Measurements from ENCODE around the gene ULK2. TPM values are rescaled to one million over a fixed set of nuclear protein-coding genes. Genes with fewer than 3 reads are reported as not detected.
"Not testable (repeated sequence)": the region's sequence is repeated elsewhere in the genome, so short reads cannot be mapped to it uniquely, and the experiment has no call there.

ULK2 gene
- total RNA-seq: 26.8 TPM

DNA sequence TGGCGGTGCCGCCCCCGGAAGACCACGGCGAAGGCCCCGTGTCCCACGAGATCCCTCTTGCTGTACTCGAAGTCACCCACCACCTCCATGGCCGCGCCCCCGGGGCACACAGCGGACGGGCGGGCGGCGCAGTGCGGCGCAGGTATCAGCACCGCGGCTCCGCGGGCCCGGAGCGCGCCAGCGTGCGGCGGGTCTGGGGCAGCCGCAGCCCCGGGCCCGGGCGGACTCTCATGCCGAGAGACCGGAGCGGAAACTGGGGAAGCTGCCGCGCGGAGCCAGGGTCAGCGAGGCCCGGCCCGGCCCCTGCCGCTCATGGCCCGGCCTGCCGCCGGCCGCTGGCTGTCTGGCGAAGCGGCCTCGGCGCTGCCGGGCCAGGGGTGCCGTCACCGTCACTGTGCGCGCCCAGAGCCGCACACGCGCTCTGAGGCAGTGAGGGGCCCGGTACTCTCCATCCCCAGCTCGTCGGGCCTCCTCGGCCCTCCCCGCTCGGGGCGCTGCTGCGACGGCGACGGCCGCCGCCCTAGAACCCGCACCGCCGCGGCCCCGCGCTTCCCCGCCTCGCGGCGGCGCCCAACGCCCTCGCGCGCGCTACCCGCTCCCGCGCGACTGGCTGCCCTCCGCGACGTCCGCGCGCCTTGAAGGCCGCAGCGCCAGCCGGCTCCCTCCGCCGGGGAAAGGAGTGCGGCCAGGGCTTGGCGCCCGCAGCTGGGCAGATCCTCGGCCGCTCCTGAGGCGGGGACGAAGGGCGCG lies at the start of gene ULK2:
Gene ULK2, minus strand, starts transcription at position 608 of the 750 bp plus-strand sequence. Its CDS starts 519 bp downstream, at position 89.
- peak; percentile 45 for DNase-seq

DNA sequence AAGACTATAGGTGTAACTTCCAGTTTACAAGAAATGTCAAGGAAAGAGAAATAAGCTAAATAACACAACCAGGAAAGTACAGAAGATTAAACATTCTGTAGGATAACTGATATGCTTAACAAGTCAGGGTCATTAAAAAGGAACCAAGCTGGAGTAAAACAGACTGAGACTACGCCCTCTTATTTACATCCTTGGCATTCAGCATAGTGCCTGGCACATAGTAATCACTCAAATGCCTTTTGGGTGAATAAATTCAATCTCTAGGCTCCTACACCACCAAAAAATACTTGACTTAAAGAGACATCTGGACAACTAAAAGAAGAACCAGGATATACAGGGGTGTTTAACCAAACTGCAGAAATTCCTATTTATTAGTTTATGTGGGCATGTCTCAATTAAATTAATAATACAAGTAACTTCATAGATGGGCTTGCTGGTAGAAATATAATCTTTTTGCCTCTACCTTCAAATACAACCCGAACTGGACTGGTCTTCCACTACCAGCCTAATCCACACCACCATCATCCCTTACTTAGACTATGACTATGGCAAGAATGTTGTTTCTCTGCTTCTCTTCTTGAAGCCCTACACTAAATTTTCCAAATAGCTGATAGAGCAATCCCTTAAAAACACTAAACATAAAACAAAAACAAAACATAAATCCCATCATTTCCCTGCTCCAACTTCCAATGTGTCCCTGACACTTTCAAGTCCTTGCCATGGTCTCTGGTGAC lies 47.7 kb upstream of the ULK2 start:
- DNase-seq: no peak

DNA sequence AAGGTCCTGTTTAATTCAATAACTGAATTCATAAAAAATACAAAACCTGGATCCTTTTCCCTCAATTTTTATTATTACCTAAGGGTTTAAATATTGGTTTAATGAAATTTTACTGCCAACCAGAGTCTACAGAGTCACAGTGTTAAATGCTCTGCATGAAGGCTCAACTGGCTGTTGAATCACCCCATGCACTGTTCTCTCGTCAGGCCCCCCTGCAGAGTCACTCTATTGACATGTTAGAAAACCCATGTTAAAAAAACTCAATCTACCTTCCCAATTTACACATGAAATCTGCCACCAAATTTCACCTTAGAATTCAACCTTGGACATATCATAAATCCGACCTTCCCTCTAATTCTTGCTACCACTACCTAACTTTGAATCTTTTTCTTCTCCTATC lies 43.3 kb upstream of the ULK2 start:
- no peak for DNase-seq

DNA sequence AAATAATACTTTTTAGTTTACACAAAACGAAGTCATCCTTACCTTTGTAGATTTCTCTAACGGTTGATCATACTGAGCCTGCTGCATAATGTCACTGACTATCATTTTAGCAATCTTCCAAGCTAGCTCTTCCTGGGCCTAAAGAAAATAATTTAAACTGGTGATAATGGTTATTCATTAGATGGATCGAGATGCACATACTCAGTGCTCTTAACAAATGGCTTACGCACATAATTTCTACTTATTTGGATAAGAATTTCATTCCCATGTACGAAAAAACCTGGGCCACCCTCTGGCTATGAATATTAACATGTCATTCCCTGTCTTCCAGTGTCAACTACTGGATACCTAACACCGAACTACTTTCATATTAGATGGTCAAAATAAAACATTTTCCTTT lies 41.4 kb upstream of the ULK2 start:
- DNase-seq: no peak

DNA sequence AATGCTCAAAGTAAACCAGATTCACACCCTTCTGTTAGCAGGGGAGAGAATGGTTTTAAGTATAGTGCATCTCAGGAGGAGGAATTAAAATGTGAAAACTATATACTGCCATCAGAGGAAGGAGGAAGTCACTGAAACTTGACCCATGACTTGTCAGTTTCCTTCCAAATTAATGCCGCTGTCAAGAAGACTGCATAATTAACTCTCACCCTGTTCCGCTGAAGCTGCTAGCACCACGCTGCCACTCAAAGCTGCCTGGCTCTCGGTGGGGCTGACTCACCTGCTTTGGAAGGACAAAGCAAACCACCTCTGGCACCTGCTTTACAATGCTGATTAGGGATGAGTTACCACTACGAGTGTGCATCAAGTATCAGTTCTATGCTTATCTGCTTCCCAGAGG lies 37.8 kb upstream of the ULK2 start:
- no peak for DNase-seq

DNA sequence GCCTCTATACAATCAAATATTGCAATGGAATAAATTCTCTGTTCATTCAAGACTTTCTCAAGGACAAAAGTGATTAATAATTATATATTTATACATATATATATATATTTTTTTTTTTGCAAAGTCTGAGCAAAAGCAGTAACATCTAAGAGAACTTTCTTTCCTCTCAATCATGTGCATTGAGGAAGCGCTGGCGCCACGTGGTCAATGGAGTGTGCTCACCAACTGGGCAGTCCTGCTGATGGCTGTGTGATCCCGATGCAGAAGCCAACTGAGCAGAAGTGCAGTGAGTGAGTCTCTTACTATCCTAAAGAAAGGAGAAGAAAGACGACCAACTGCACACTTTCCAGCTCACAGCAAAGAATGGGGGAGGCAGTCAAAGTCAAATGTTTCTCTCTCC lies 37.2 kb upstream of the ULK2 start:
- no peak for DNase-seq

DNA sequence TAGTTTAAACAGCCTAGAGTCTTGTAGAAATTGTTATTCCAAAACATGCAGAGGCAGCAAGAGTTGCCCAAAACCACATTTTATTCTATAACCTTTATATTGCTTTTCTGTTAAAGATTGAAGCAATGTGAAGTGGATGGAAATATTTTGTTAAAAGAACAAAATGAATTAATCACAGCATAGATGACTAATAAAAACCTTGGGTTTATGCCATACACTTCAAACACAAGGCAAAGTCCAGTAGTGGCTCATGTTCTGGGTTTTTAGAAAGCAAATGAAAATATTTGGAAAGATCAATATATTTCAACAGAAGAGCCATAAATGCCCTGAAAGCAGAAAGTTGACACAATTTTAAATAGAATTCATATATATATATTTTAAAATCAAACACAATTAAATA lies 36.7 kb upstream of the ULK2 start:
- no peak for DNase-seq

DNA sequence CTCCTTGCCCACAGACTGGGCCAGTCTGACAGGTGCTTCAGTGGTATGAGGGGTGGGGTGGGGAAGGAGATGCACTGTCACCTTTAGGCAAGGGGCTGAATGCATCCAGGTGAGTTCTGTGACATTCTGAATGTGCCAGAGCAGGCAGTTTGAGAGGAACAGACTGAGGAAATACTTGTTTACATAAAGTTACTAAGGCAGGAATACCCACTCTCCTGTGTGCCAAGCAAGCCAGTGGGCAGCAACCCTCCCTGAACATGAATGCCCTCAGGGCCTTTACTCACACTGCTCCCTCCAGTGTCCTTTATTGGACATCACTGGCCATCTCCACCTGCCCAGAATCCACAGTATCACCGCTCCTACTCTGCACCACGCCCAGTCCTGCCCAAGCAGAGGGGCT lies 33.1 kb upstream of the ULK2 start:
- DNase-seq: no peak

DNA sequence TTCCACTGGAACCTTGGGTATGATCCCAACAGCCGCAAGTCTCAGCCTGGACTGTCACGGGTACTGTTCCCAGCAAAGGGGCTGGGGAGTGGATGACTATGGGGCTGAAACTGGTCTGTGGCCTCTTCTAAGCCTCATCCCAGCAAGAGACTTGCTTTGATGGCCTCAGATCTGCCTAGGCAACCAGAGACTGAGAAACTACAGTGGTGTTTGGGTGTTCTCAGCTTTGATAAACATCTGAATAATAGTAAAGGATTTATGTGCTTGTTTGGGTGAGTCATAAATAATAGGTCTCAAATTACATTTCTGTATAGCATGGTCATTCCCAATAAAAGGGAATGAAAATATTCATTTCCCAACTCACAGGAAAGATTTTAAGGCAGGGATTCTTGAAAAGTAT lies 30.2 kb upstream of the ULK2 start:
- no peak for DNase-seq

DNA sequence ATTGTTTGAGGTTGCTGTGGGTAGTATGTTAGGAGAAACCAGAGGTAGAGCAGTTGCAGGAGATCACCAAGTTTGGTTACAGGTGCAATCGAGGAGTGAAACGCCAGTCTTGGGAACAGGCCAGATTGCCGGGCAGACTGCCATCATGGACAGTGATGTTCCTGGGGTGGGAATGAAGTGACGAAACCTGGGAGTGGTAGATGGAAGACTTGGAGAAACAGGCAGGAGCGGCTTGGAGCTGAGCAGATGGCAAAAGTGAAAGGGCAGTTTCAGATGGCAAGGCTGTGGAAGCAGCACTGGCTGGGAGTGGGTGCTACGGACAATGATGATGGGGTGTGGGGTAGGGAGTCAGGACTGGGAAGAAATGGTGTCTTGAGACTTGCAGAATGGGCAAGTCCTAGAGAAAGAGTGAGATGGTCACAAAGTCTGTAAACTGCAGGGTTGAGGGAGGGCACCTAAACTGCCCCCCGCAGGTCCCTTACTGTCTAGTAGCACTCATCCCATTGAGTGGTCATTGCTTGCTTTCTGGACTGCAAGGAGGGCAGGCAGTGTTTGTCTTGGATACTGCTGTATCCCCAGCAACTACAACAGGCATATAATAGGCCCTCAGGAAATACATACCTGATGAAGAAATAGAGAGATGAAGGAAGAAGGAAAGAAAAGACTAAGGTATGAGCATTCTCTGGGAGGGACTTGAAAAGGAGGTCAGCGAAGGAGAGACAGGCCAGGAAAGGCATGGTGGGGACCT lies 29.5 kb upstream of the ULK2 start:
- DNase-seq: no peak

DNA sequence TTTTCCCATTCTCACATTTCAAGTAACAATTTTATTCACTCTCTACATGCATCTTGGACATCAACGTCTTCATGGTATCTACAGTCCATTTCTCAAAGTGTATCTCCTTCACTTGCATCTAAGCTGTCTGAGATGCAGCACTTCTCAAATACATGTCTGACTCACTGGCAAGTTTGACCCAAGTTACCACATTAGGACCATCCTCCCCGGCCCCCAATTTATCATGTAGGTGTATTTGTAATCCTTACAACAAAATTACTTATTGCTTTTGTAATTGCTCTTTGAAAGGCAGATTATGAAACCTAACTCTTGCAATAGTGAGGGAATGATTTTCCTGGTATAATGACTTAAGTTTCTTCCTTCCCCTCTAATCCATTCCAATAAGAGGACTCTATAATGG lies 28.9 kb upstream of the ULK2 start:
- DNase-seq: no peak

DNA sequence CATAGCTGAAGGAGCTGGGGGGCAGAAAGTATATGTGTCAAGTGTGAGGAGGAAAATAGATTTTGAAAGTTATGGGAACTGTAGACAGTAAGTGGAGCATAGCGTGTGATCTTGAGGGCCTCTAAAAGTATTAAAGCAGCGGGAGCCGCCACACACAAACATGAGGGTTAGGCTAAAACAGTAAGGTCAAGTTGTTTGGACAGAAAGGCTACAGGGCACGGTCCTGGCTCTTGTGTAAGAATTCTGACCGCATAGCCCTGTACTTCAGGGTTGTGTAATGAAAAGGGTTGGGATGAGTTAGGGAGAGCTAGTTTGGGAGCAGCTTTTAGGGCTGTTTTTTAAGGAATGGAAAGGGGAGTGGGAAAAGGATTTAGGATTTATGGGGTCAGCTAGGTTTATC lies 22.8 kb upstream of the ULK2 start:
- not testable (repeated sequence) for DNase-seq

DNA sequence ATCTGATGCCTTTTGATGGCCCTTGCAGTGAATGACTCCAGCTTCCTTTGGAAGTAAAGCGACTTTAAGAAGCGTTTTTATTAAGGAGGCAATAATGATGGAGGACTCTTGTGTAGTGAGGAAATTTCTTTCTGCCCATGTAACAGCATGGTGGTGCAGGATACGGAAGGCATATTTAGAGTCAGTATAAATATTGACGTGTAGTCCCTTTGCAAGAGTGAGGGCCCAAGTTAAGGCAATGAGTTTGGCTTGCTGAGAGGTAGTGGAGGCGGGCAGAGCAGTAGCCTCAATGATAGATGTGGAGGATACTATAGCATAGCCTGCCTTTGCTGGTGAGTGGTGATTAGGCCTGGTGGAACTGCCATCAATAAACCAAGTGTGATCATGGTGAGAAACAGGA lies 22.3 kb upstream of the ULK2 start:
- not testable (repeated sequence) for DNase-seq

DNA sequence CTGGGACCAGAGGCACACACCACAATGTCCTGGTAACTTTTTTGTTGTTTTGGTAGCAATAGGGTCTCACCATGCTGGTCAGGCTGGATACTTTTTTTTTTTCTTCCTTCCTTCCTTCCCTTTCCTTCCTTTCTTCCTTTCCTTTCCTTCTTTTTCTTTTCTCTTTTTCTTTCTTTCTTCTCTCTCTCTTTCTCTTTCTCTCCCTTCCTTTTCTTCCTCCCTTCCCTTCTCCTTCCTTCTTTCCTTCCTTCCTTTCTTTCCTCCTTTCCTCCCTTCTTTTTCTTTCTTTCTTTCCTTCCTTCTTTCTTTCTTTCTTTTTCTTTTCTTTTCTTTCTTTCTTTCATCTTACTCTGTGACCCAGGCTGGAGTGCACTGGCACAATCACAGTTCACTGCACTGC lies 18.4 kb upstream of the ULK2 start:
- DNase-seq: no peak

DNA sequence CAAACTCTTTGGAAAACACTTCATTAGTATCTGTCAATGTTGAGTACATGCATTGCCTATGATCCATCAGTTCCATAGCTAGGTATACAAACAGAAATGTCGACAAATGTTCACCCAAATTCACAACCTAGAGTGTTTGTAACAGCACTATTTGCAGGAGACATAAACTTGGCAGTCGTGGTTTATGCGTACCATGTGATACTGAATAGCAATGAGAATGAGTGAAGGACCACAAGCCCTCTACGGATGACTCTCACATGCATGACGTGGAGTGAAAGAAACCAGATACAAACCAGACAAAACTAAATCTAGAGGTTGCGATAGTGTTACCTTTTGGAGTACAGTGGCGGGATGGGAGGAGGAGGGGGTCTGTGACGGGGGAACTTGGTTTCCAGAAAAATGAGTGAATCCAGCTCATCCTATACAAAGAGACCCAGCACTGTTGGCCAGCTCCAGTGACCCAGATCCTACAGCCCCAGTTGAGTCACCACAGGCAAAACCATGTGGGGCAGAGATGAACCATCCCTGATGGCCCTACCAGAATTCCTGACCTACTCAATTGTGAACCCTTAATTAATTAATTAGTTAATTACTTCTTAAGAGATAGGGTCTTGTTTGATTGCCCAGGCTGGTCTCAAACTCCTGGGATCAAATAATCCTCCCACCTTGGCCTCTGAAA lies 15.9 kb upstream of the ULK2 start:
- DNase-seq: no peak

DNA sequence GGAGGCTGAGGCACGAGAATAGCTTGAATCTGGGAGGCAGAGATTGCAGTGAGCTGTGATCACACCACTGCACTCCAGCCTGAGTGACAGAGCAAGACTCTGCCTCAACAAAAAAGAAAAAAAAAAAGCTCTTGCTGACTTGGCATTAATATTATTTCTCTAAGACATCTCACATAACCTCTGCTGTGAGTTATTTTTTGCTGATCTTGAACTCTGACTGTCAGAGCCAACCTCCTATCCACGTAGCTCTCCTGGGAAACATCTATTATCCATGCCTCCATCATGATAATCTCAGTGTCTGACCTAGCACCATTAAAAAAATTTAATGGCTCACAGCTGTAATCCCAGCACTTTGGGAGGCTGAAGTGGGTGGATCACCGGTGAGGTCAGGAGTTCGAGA lies 12.7 kb upstream of the ULK2 start:
- no peak for DNase-seq

DNA sequence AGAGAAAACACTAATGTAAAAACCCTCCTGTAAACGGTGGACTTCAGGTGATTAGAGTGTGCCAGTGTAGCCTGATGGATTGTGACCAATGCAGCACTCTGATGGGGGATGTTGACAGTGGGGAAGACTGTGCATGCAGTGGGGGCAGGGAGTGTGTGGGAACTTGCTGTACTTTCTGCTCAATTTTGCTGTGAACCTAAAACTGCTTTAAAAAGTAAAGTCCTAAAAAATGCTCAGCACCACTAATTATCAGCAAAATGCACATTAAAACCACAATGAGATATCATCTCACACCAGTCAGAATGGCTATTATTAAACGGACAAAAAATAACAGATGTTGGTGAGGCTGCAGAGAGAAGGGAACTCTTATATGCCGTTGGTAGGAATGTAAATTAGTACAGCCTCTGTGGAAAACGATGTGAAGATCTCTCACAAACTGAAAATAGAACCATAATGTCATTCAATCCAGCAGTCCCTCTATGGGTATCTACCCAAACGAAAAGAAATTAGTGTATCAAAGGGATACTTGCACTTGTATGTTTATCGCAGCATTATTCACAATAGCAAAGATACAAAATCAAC lies 9.7 kb upstream of the ULK2 start:
- no peak for DNase-seq

DNA sequence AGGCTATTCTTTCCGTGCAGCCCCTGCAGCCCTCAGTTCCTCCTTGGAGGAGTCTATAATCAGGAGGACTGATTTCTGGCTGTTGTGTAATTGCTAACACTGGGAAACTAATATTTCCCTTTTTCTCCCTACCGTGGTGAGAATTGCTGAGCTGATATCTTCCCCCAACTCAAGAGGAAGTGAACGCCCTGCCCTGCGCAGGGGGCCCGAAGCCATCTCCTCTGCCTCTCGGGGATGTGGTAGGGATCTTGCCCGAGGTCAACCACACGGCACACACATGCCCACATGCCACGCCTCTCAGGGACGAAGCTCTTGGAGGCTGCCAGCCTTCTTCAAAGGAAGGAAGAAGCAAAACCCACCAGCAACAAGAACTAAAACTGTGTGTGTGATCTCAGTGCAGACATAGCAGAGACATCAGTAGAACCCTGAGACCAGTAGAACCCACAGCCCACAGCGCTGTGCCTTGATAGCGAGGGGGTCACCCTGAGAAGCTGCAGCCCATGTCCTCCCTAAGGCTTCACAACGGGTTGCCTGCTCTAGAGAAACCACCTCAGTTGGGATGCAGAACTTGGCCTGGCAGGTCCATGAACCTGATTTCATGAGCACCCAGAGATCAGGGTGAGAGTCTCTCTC lies 8.9 kb upstream of the ULK2 start:
- DNase-seq: no peak

DNA sequence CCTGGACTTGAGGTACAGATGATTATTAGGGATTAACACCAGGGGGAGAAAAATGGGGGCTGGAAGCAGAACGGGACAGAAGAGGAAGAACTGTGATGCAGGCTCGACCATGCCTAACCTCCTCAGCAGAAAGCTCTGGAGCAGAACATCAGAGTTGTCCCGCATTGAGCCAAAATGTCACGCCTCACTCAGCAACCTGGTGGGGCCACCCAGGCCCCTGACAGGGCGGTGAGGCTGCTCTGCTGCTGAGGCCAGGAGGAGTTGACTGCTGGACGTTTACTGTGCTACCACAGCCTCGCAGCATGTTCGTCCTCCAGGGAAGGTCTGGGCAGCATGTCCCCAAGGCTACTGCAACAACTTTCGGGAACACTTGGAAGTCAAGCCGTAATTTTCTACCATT lies 6.5 kb upstream of the ULK2 start:
- DNase-seq: no peak

DNA sequence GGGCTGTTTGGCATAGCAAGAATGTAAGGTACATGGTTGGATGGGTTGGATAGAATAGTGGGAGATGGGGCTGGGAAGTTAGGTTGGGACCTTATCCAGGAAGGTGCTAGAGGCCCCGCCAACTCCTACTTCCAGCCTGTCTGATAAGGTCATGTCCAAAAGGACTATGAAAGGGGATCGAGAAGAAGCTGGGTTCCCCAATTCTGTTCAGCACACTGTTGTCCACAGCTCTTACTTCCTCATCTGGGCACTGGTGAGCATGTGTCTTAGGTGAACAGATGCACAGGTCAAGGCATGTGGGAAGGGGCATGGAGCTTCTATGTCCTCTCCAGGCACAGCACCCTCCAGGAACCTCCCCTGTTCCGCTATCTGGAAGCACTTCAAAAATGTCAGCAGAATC lies 5.6 kb upstream of the ULK2 start:
- DNase-seq: no peak

DNA sequence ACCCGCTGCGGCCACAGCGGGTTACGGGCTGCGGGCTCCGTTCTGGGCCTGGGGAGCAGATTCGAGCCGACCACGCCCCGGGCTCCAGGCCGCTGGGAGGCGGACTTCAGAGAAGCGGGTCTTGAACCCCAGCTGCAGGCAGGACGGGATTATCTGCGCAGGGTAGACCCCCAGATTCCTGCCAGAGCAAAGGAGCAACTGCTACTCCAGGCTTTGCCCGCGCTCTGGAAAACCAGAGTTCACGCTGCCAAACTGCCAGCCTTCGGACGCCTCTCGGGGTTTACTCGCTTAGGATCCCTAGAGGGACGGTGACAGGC lies 301 bp upstream of the ULK2 start:
- no peak for DNase-seq

DNA sequence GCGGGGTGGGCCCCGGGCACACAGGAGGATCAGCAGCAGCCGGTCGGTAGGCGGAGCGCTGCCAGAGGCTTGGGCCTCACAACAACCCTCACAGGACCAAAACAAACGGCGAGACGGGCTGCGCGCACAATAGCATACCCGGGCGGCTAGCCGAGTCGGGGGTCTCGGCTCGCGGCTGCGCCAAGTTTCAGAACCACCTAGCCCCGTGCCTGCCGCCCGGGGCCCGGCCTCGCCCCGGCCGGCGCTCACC lies 732 bp downstream of the ULK2 start:
- DNase-seq: peak; percentile 22

All from skin of body (tissue), 2 donors.